Ovary (tissue), 9 donors: ENCODE measurements around the gene MAP3K1. TPM values are rescaled to one million over a fixed set of nuclear protein-coding genes. Genes with fewer than 3 reads are reported as not detected.

ENCODE experiments used
- DNase-seq, 5 donors: peaks; one replicate each; pipeline ENCODE4 v3.0.0-alpha.2; 2019 to 2020
- H3K27ac ChIP-seq, 2 donors: fragments of 200-600 bp; one replicate each; pipeline versions ENCODE4 v1.5.1 to v1.8.0; 2019 to 2022
- H3K27me3 ChIP-seq: fragments of 200-600 bp; one replicate; pipeline ENCODE4 v1.8.0; 2022
- H3K36me3 ChIP-seq: fragments of 200-600 bp; sonication (generic); one replicate; pipeline ENCODE4 v1.5.1; 2019
- H3K4me1 ChIP-seq: one replicate; pipeline ENCODE4 v1.8.1; 2013; ENCODE audit warnings: mild to moderate bottlenecking, moderate library complexity; ENCODE audit not compliant: insufficient read depth
- H3K4me3 ChIP-seq: fragments of 200-600 bp; sonication (generic); one replicate; pipeline ENCODE4 v1.5.1; 2017
- H3K9me3 ChIP-seq, 2 donors: fragments of 200-600 bp in 1 of 2; sonication (generic) in 1 of 2; one replicate each; pipeline versions ENCODE4 v1.5.1 to v1.8.1; 2013 to 2019; ENCODE audit warnings: mild to moderate bottlenecking in 1 of 2, moderate library complexity in 1 of 2
- EP300 ChIP-seq: sonication (generic); formaldehyde crosslinking; IDR thresholded peaks from one replicate; pipeline ENCODE4 v1.6.1; 2017; ENCODE audit warnings: antibody characterized with exemption
- POLR2A ChIP-seq: fragments of 450-650 bp; IDR thresholded peaks from one replicate; pipeline ENCODE4 v1.6.1; 2017; ENCODE audit warnings: antibody characterized with exemption, mild to moderate bottlenecking, moderate library complexity
- WGBS, 3 donors: extraction: QIAGEN DNeasy Blood & Tissue Kit in 1 of 3; methylation state at CpG; one replicate each; pipeline versions ENCODE4 v1.1.5 to v1.1.7; 2013 to 2017; 5-methylcytosine and 5-hydroxymethylcytosine counted together
- intact Hi-C, 4 donors: fragments of 100-400 bp; cut with DNase I; formaldehyde crosslinking; loops; one replicate each; pipeline versions ENCODE4 v1.11.0 to v1.15.1; 2022 to 2023
- polyA plus RNA-seq, 2 donors: library from polyadenylated mRNA; stranded (reverse); fragments of 200-250 nt in 1 of 2; fragments of 350-450 nt in 1 of 2; fragmentation: Illumina TruSeq in 1 of 2; extraction: RNeasy Lipid Tissue Mini Kit (QIAGEN cat#74804) in 1 of 2; gene quantifications; one replicate each; pipeline ENCODE4 v1.2.3, GENCODE V29; 2013 to 2014
- total RNA-seq, 7 donors: library from RNA; depleted of rRNA in 2 of 7; stranded (reverse); fragments of >200 nt in 2 of 7; fragmentation: NEBNext Ultra II Directional in 3 of 7; extraction: Animal tissue kit (Norgen Biotek cat#: 25700) in 3 of 7; gene quantifications; one replicate each; pipeline versions ENCODE4 v1.1.0 to v1.2.4, GENCODE V29; 2016 to 2023
- TF ChIP-seq, protein P1 (sequence below), 3 donors: fragments of 450-650 bp in 2 of 3; fragments of 200-600 bp in 1 of 3; IDR thresholded peaks; one replicate each; pipeline versions ENCODE4 v1.5.1 to v1.8.0; 2016 to 2022; ENCODE audit warnings: antibody characterized with exemption in 3 of 3, mild to moderate bottlenecking in 1 of 3
- donor health status: DM: no; HTN: no; CAD: no; lungs with moderate emphysema.
- donor health status: DM: no; HTN: no; CAD: no.
- donor health status: Bipolar disorder and iron deficiency.
- donor health status: DM: yes; HTN: yes; CAD: no.
- donor health status: DM: no; HTN: no; CAD: no.
- donor health status: DM: yes; HTN: yes; CAD: no.

Gene MAP3K1
- total and polyA plus RNA-seq, 9 donors: 5.4 to 29.8 (median 21.6) TPM

GRCh38 chr5:56798521-56798920 lies 16.8 kb upstream of the MAP3K1 start:
- Histone ChIP-seq H3K36me3 (no peaks in the 10 kb centered on the region), H3K27me3 (no peaks in the 10 kb centered on the region), H3K4me1 (no peaks in the 10 kb centered on the region), H3K27ac (no peak overlapping the region), H3K9me3 (no peaks in the 10 kb centered on the region), H3K4me3 (no peak overlapping the region)
- DNase-seq: no peak
- TF ChIP-seq EP300 (no peak), POLR2A (no peak)
- TF ChIP-seq, protein P1, sequence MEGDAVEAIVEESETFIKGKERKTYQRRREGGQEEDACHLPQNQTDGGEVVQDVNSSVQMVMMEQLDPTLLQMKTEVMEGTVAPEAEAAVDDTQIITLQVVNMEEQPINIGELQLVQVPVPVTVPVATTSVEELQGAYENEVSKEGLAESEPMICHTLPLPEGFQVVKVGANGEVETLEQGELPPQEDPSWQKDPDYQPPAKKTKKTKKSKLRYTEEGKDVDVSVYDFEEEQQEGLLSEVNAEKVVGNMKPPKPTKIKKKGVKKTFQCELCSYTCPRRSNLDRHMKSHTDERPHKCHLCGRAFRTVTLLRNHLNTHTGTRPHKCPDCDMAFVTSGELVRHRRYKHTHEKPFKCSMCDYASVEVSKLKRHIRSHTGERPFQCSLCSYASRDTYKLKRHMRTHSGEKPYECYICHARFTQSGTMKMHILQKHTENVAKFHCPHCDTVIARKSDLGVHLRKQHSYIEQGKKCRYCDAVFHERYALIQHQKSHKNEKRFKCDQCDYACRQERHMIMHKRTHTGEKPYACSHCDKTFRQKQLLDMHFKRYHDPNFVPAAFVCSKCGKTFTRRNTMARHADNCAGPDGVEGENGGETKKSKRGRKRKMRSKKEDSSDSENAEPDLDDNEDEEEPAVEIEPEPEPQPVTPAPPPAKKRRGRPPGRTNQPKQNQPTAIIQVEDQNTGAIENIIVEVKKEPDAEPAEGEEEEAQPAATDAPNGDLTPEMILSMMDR (IDR thresholded peaks at IDR 0.05): no peak
- intact Hi-C loops: no loop called here

DNA sequence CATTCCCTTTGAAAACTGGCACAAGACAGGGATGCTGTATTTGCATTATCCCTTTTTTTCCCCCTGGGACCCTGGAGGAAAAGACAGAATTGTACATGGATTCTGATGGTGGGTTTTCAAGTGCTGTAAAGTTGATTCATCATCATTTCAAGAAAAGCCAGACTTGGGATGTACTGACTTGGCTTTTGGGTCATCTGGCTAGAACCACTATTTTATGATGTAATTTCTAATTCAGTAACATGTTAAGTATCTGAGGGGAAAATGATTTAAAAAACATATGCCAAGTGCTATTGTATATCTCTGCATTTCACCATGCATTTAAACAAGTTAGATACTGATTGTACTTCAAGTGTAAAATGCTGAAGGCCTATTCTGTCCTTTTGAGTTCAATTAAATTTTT lies 15.2 kb upstream of the MAP3K1 start:
- intact Hi-C loops: no loop called here
- Histone ChIP-seq H3K4me3 (no peak overlapping the region), H3K27me3 (no peaks in the 10 kb centered on the region), H3K4me1 (no peaks in the 10 kb centered on the region), H3K27ac (no peak overlapping the region), H3K9me3 (no peaks in the 10 kb centered on the region), H3K36me3 (no peaks in the 10 kb centered on the region)
- TF ChIP-seq POLR2A (no peak), EP300 (no peak)
- TF ChIP-seq, protein P1 (IDR thresholded peaks at IDR 0.05): no peak
- no peak for DNase-seq

DNA sequence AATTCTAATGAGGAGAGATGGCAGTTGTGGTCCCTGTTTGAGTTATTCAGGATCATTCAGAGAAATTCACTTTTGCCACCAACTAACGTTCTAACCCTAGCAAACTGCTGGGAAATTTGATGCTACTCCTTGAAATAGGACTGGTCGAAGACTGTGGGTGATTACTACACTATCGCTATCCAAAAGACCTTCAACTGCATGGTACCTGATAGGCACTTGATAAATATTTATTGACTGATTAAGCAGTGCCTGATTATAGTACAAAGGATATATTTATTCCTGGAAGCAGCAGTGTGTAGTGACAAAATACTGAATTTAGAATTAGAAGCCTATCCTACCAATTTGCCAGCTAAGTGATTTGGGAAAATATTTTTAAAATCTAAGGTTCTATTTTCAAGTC lies 14.1 kb upstream of the MAP3K1 start:
- intact Hi-C loops: no loop called here
- 23 to 41% (median 34%) methylated on average over 3 of the region's 3 CpGs for WGBS, 3 donors
- Histone ChIP-seq H3K27me3 (no peaks in the 10 kb centered on the region), H3K4me3 (no peak overlapping the region), H3K36me3 (no peaks in the 10 kb centered on the region), H3K27ac (no peak overlapping the region), H3K9me3 (no peaks in the 10 kb centered on the region), H3K4me1 (no peaks in the 10 kb centered on the region)
- TF ChIP-seq EP300 (no peak), POLR2A (no peak)
- TF ChIP-seq, protein P1 (IDR thresholded peaks at IDR 0.05): no peak
- no peak for DNase-seq

DNA sequence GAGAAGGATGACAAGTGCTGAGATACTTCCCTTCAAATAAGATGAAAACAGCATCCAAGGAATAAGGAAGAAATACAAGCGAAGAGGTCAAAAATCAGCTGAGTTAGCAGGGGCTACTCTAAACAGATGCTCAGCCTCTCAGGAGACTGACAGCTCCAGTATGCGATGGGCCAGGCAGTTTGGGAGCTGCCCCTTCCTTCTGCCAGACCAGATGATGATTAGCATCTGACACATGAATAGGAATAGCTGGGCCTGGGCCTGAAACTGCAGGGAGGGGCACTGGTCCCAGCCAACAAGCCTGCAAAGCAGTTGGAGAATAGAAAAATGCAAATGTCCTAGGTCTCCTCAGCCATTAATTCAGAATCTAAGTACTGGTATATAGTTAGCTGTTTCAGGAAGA lies 13.1 kb upstream of the MAP3K1 start:
- H3K27me3 ChIP-seq: no peaks in the 10 kb centered on the region
- intact Hi-C loops: no loop called here
- no peak overlapping the region for H3K4me3 ChIP-seq
- TF ChIP-seq EP300 (no peak), POLR2A (no peak)
- TF ChIP-seq, protein P1 (IDR thresholded peaks at IDR 0.05): no peak
- no peak for DNase-seq
- no peaks in the 10 kb centered on the region for H3K4me1 ChIP-seq
- WGBS, 3 donors: 71 to 90% (median 89%) methylated on average over 2 of the region's 2 CpGs
- no peaks in the 10 kb centered on the region for H3K9me3 ChIP-seq
- H3K36me3 ChIP-seq: no peaks in the 10 kb centered on the region
- H3K27ac ChIP-seq: no peak overlapping the region

GRCh38 chr5:56803025-56803424 lies 12.3 kb upstream of the MAP3K1 start:
- DNase-seq: no peak
- no peaks in the 10 kb centered on the region for H3K9me3 ChIP-seq
- H3K4me1 ChIP-seq: no peaks in the 10 kb centered on the region
- H3K36me3 ChIP-seq: no peaks in the 10 kb centered on the region
- no peak overlapping the region for H3K27ac ChIP-seq
- no peak overlapping the region for H3K4me3 ChIP-seq
- WGBS, 3 donors: 56 to 88% (median 69%) methylated on average over 2 of the region's 2 CpGs
- intact Hi-C loops: no loop called here
- H3K27me3 ChIP-seq: no peaks in the 10 kb centered on the region
- TF ChIP-seq EP300: no peak
- no peak for TF ChIP-seq POLR2A
- TF ChIP-seq, protein P1 (IDR thresholded peaks at IDR 0.05): no peak
